Measurements from ENCODE around the gene VGLL4. TPM values are rescaled to one million over a fixed set of nuclear protein-coding genes. Genes with fewer than 3 reads are reported as not detected.

VGLL4 gene
- total RNA-seq, 3 donors from 2014 or later: 26.0 to 30.0 (median 28.5) TPM

GRCh38 chr3:11546657-11547302, 96.9 kb downstream of the VGLL4 start:
- no peak for ATAC-seq
- Mint-ChIP-seq H3K4me3 (no peak overlapping the region), H3K27me3 (ENCODE audit: low read depth) (no peaks in the 10 kb centered on the region)

GRCh38 chr3:11545186-11545851, 98.4 kb downstream of the VGLL4 start:
- no peak overlapping the region for H3K4me3 Mint-ChIP-seq
- ATAC-seq: no peak
- peaks cover 7% of the 10 kb centered on the region for H3K36me3 Mint-ChIP-seq (ENCODE audit: insufficient read depth)
- no peaks in the 10 kb centered on the region for H3K4me1 Mint-ChIP-seq (ENCODE audit: low read depth)
- H3K9me3 Mint-ChIP-seq: peaks cover 6% of the 10 kb centered on the region
- no peak for DNase-seq
- H3K27me3 Mint-ChIP-seq (ENCODE audit: low read depth): no peaks in the 10 kb centered on the region

More at GRCh38 chr3:11546657-11547302, 96.9 kb downstream of the VGLL4 start:
- no peak for DNase-seq
- H3K36me3 Mint-ChIP-seq (ENCODE audit: insufficient read depth): peaks cover 8% of the 10 kb centered on the region
- peaks cover 6% of the 10 kb centered on the region for H3K9me3 Mint-ChIP-seq
- no peaks in the 10 kb centered on the region for H3K4me1 Mint-ChIP-seq (ENCODE audit: low read depth)

- DNase-seq (no peak), ATAC-seq (no peak)
- peaks cover 7% of the 10 kb centered on the region for H3K36me3 Mint-ChIP-seq (ENCODE audit: insufficient read depth)
- no peaks in the 10 kb centered on the region for H3K27me3 Mint-ChIP-seq (ENCODE audit: low read depth)
- peaks cover 6% of the 10 kb centered on the region for H3K9me3 Mint-ChIP-seq
- H3K4me1 Mint-ChIP-seq (ENCODE audit: low read depth): no peaks in the 10 kb centered on the region
- H3K4me3 Mint-ChIP-seq: no peak overlapping the region
These were observed 99.1 kb downstream of the VGLL4 start for GRCh38 chr3:11544412-11545181.

- ATAC-seq (no peak), DNase-seq (no peak)
- H3K9me3 Mint-ChIP-seq: peaks cover 6% of the 10 kb centered on the region
- no peaks in the 10 kb centered on the region for H3K4me1 Mint-ChIP-seq (ENCODE audit: low read depth)
- no peak overlapping the region for H3K4me3 Mint-ChIP-seq
- no peaks in the 10 kb centered on the region for H3K27me3 Mint-ChIP-seq (ENCODE audit: low read depth)
- H3K36me3 Mint-ChIP-seq (ENCODE audit: insufficient read depth): peaks cover 5% of the 10 kb centered on the region
These were observed 99.7 kb downstream of the VGLL4 start for GRCh38 chr3:11543948-11544387.

GRCh38 chr3:11543141-11543947, 100.4 kb downstream of the VGLL4 start:
- Mint-ChIP-seq H3K4me3 (no peak overlapping the region), H3K27me3 (ENCODE audit: low read depth) (no peaks in the 10 kb centered on the region), H3K36me3 (ENCODE audit: insufficient read depth) (peaks cover 5% of the 10 kb centered on the region), H3K4me1 (ENCODE audit: low read depth) (no peaks in the 10 kb centered on the region), H3K9me3 (peaks cover 6% of the 10 kb centered on the region)
- no peak for ATAC-seq
- DNase-seq: no peak

- DNase-seq (no peak), ATAC-seq (no peak)
- Mint-ChIP-seq H3K4me1 (ENCODE audit: low read depth) (no peaks in the 10 kb centered on the region), H3K27me3 (ENCODE audit: low read depth) (no peaks in the 10 kb centered on the region), H3K9me3 (peaks cover 6% of the 10 kb centered on the region), H3K4me3 (no peak overlapping the region), H3K36me3 (ENCODE audit: insufficient read depth) (peaks cover 5% of the 10 kb centered on the region)
These were observed 101.2 kb downstream of the VGLL4 start for GRCh38 chr3:11542551-11542950.

GRCh38 chr3:11541321-11542303, 102.1 kb downstream of the VGLL4 start:
- Mint-ChIP-seq H3K4me1 (ENCODE audit: low read depth) (no peaks in the 10 kb centered on the region), H3K36me3 (ENCODE audit: insufficient read depth) (no peaks in the 10 kb centered on the region), H3K27me3 (ENCODE audit: low read depth) (no peaks in the 10 kb centered on the region), H3K9me3 (no peaks in the 10 kb centered on the region), H3K4me3 (no peak overlapping the region)
- ATAC-seq (no peak), DNase-seq (no peak)

- no peak for DNase-seq
- H3K9me3 Mint-ChIP-seq: no peaks in the 10 kb centered on the region
- H3K27me3 Mint-ChIP-seq (ENCODE audit: low read depth): no peaks in the 10 kb centered on the region
- no peaks in the 10 kb centered on the region for H3K4me1 Mint-ChIP-seq (ENCODE audit: low read depth)
- no peaks in the 10 kb centered on the region for H3K36me3 Mint-ChIP-seq (ENCODE audit: insufficient read depth)
- no peak for ATAC-seq
- H3K4me3 Mint-ChIP-seq: no peak overlapping the region
These were observed 104.0 kb downstream of the VGLL4 start for GRCh38 chr3:11539677-11540076.

- ATAC-seq: no peak
- H3K4me3 Mint-ChIP-seq: no peak overlapping the region
- H3K9me3 Mint-ChIP-seq: no peaks in the 10 kb centered on the region
- DNase-seq: no peak
- no peaks in the 10 kb centered on the region for H3K27me3 Mint-ChIP-seq (ENCODE audit: low read depth)
- H3K4me1 Mint-ChIP-seq (ENCODE audit: low read depth): no peaks in the 10 kb centered on the region
- H3K36me3 Mint-ChIP-seq (ENCODE audit: insufficient read depth): no peaks in the 10 kb centered on the region
These were observed 104.5 kb downstream of the VGLL4 start for GRCh38 chr3:11539218-11539617.

GRCh38 chr3:11538581-11538980, 105.1 kb downstream of the VGLL4 start:
- Mint-ChIP-seq H3K9me3 (no peaks in the 10 kb centered on the region), H3K4me1 (ENCODE audit: low read depth) (no peaks in the 10 kb centered on the region), H3K4me3 (no peak overlapping the region)

GRCh38 chr3:11536936-11537612, 106.6 kb downstream of the VGLL4 start:
- DNase-seq (no peak), ATAC-seq (no peak)
- no peaks in the 10 kb centered on the region for H3K27me3 Mint-ChIP-seq (ENCODE audit: low read depth)
- H3K4me3 Mint-ChIP-seq: no peak overlapping the region
- H3K4me1 Mint-ChIP-seq (ENCODE audit: low read depth): no peaks in the 10 kb centered on the region
- no peaks in the 10 kb centered on the region for H3K36me3 Mint-ChIP-seq (ENCODE audit: insufficient read depth)
- H3K9me3 Mint-ChIP-seq: no peaks in the 10 kb centered on the region

More at GRCh38 chr3:11538581-11538980, 105.1 kb downstream of the VGLL4 start:
- DNase-seq: no peak
- no peaks in the 10 kb centered on the region for H3K36me3 Mint-ChIP-seq (ENCODE audit: insufficient read depth)
- no peak for ATAC-seq
- no peaks in the 10 kb centered on the region for H3K27me3 Mint-ChIP-seq (ENCODE audit: low read depth)

- Mint-ChIP-seq H3K4me1 (ENCODE audit: low read depth) (no peaks in the 10 kb centered on the region), H3K36me3 (ENCODE audit: insufficient read depth) (no peaks in the 10 kb centered on the region), H3K27me3 (ENCODE audit: low read depth) (no peaks in the 10 kb centered on the region), H3K4me3 (no peak overlapping the region), H3K9me3 (no peaks in the 10 kb centered on the region)
- ATAC-seq (no peak), DNase-seq (no peak)
These were observed 107.4 kb downstream of the VGLL4 start for GRCh38 chr3:11536132-11536935.

Measured in activated T-cell treated with anti-CD3 and anti-CD28 coated beads, Interleukin-2, amount 50 U/mL, for 4 hours (primary cell).